SK-N-SH (cell line): ENCODE results near the gene KLLN. TPM values are rescaled to one million over a fixed set of nuclear protein-coding genes. Genes with fewer than 3 reads are reported as not detected.

Experiments
- CTCF ChIA-PET: fragments of 300-600, 350-600 bp; formaldehyde crosslinking; extraction: SDS; loops from one replicate; lab custom pipeline; 2021; lab: Yijun Ruan, JAX
- POLR2A ChIA-PET: fragments of 350-600 bp; sonication (Branson Sonifier 250); formaldehyde crosslinking; extraction: SDS; loops from one replicate; lab custom pipeline; 2020; ENCODE audit warnings: antibody characterized with exemption, inconsistent platforms; lab: Yijun Ruan, JAX
- DNase-seq: peaks from one replicate; pipeline ENCODE4 v3.0.0; 2012
- H2AFZ ChIP-seq: fragments of 200-600 bp; sonication (generic); 2 replicates; pipeline ENCODE4 v1.8.1; 2016; ENCODE audit warnings: antibody characterized with exemption, mild to moderate bottlenecking, low read depth
- H3F3A ChIP-seq: fragments of 200-600 bp; sonication (generic); replicated peaks from 2 replicates; pipeline ENCODE3; 2016; ENCODE audit warnings: antibody characterized with exemption, mild to moderate bottlenecking; ENCODE audit not compliant: insufficient read depth
- H3K27ac ChIP-seq, 2 experiments: fragments of 200-500 bp in 1 of 2; fragments of 200-600 bp in 1 of 2; sonication (Bioruptor generic) in 1 of 2; sonication (generic), shearing (Covaris generic) in 1 of 2; 2 replicates each; pipeline versions ENCODE4 v1.5.1 to v1.6.1; 2014 to 2016; ENCODE audit warnings: low read depth in 2 of 2, inconsistent platforms in 1 of 2, low read length in 1 of 2, mild to moderate bottlenecking in 1 of 2, mixed read lengths in 1 of 2
- H3K27me3 ChIP-seq: fragments of 200-600 bp; sonication (generic), shearing (Covaris generic); 2 replicates; pipeline ENCODE4 v1.6.1; 2016; ENCODE audit warnings: mixed run types; ENCODE audit not compliant: insufficient read depth
- H3K36me3 ChIP-seq, 2 experiments: fragments of 200-500 bp in 1 of 2; fragments of 200-600 bp in 1 of 2; sonication (Bioruptor generic) in 1 of 2; sonication (generic) in 1 of 2; replicated peaks in 1 of 2; 2 replicates each; pipeline versions ENCODE3 to v1.5.1; 2014 to 2016; ENCODE audit warnings: low read length in 1 of 2, mild to moderate bottlenecking in 1 of 2; ENCODE audit not compliant: insufficient read depth in 2 of 2, control insufficient read depth in 1 of 2
- H3K4me1 ChIP-seq, 2 experiments: fragments of 200-500 bp in 1 of 2; fragments of 200-600 bp in 1 of 2; sonication (Bioruptor generic) in 1 of 2; sonication (generic), shearing (Covaris generic) in 1 of 2; 2 replicates each; pipeline versions ENCODE4 v1.5.1 to v1.6.1; 2014 to 2016; ENCODE audit warnings: low read depth in 1 of 2, low read length in 1 of 2, mixed run types in 1 of 2; ENCODE audit not compliant: insufficient read depth in 2 of 2, control insufficient read depth in 1 of 2
- H3K4me2 ChIP-seq: fragments of 200-600 bp; sonication (generic), shearing (Covaris generic); 2 replicates; pipeline ENCODE4 v1.6.1; 2017; ENCODE audit warnings: mixed run types
- H3K4me3 ChIP-seq, 2 experiments: fragments of 200-500 bp in 1 of 2; fragments of 200-600 bp in 1 of 2; sonication (Bioruptor generic) in 1 of 2; sonication (generic), shearing (Covaris generic) in 1 of 2; 2 replicates each; pipeline versions ENCODE4 v1.5.1 to v1.8.1; 2014 to 2016; ENCODE audit warnings: low read depth in 2 of 2, inconsistent platforms in 1 of 2, low read length in 1 of 2, mild to moderate bottlenecking in 1 of 2, mixed read lengths in 1 of 2, moderate library complexity in 1 of 2
- H3K79me2 ChIP-seq: fragments of 200-600 bp; sonication (generic); 2 replicates; pipeline ENCODE4 v1.8.1; 2017; ENCODE audit warnings: mild to moderate bottlenecking; ENCODE audit not compliant: insufficient read depth
- H3K9ac ChIP-seq: fragments of 200-600 bp; sonication (generic); 2 replicates; pipeline ENCODE4 v1.6.1; 2017; ENCODE audit warnings: mixed run types
- H3K9me2 ChIP-seq: fragments of 200-600 bp; sonication (generic); 2 replicates; pipeline ENCODE4 v1.6.1; 2017; ENCODE audit warnings: mixed run types
- H3K9me3 ChIP-seq: fragments of 200-600 bp; sonication (generic); 2 replicates; pipeline ENCODE4 v1.6.1; 2017; ENCODE audit warnings: mixed run types, mild to moderate bottlenecking, moderate library complexity
- H4K20me1 ChIP-seq: fragments of 200-600 bp; sonication (generic); 2 replicates; pipeline ENCODE4 v1.6.1; 2017; ENCODE audit warnings: mild to moderate bottlenecking, mixed run types; ENCODE audit not compliant: insufficient read depth
- CHD2 ChIP-seq: fragments of 150-350 bp; IDR thresholded peaks from 2 replicates; pipeline ENCODE4 v1.6.1; 2018; ENCODE audit warnings: low read length; ENCODE audit not compliant: partially characterized antibody
- EZH2phosphoT487 ChIP-seq: fragments of 200-600 bp; sonication (generic); IDR thresholded peaks from 2 replicates; pipeline ENCODE4 v1.6.1; 2017; ENCODE audit warnings: low read depth, mixed run types, mild to moderate bottlenecking, antibody characterized with exemption, moderate library complexity, borderline replicate concordance
- FOSL2 ChIP-seq: IDR thresholded peaks from 2 replicates; pipeline ENCODE4 v1.4.0; 2012; ENCODE audit warnings: low read depth, mild to moderate bottlenecking, moderate library complexity, borderline replicate concordance
- GABPA ChIP-seq: IDR thresholded peaks from 2 replicates; pipeline ENCODE4 v1.4.0; 2012; ENCODE audit warnings: low read depth, mild to moderate bottlenecking
- JUND ChIP-seq: IDR thresholded peaks from 2 replicates; pipeline ENCODE4 v1.4.0; 2012
- MAX ChIP-seq: IDR thresholded peaks from 2 replicates; pipeline ENCODE4 v1.4.0; 2012; ENCODE audit warnings: low read depth
- MEF2A ChIP-seq: IDR thresholded peaks from 2 replicates; pipeline ENCODE4 v1.4.0; 2012; ENCODE audit warnings: low read depth, borderline replicate concordance
- MXI1 ChIP-seq: IDR thresholded peaks from 2 replicates; pipeline ENCODE4 v1.6.1; 2012; ENCODE audit warnings: mild to moderate bottlenecking, low read depth, low read length, improper control_type of control experiment
- NFIC ChIP-seq: IDR thresholded peaks from 2 replicates; pipeline ENCODE4 v1.4.0; 2012; ENCODE audit warnings: borderline replicate concordance
- NRF1 ChIP-seq: IDR thresholded peaks from 2 replicates; pipeline ENCODE4 v1.6.1; 2012; ENCODE audit warnings: low read depth, mild to moderate bottlenecking, low read length
- POLR2AphosphoS5 ChIP-seq: IDR thresholded peaks from 2 replicates; pipeline ENCODE4 v1.6.1; 2012; ENCODE audit warnings: low read depth, low read length
- REST ChIP-seq: IDR thresholded peaks from 2 replicates; pipeline ENCODE4 v1.6.1; 2012; ENCODE audit warnings: mild to moderate bottlenecking, low read depth, low read length, moderate library complexity
- RXRA ChIP-seq: IDR thresholded peaks from 2 replicates; pipeline ENCODE4 v1.4.0; 2012; ENCODE audit warnings: low read depth, mild to moderate bottlenecking, borderline replicate concordance
- SIN3A ChIP-seq: IDR thresholded peaks from 2 replicates; pipeline ENCODE4 v1.6.1; 2012; ENCODE audit warnings: low read depth, mild to moderate bottlenecking, low read length, moderate library complexity, borderline replicate concordance
- TCF12 ChIP-seq: IDR thresholded peaks from 2 replicates; pipeline ENCODE4 v1.4.0; 2012
- TEAD4 ChIP-seq: IDR thresholded peaks from 2 replicates; pipeline ENCODE4 v1.4.0; 2012; ENCODE audit warnings: mild to moderate bottlenecking, borderline replicate concordance; ENCODE audit not compliant: insufficient read depth
- USF2 ChIP-seq: fragments of 150-350 bp; IDR thresholded peaks from 2 replicates; pipeline ENCODE4 v1.6.1; 2017; ENCODE audit warnings: antibody characterized with exemption, low read length, low read depth, borderline replicate concordance
- WGBS: methylation state at CpG from one replicate; pipeline ENCODE4 v1.1.6; 2017; ENCODE audit warnings: low lambda C conversion rate; 5-methylcytosine and 5-hydroxymethylcytosine counted together
- polyA plus RNA-seq, 3 experiments: library from polyadenylated mRNA; depleted of rRNA; stranded (reverse); fragments of >200 nt; gene quantifications; 2 replicates each; pipeline ENCODE4 v1.2.3, GENCODE V29; 2012
- TF ChIP-seq, protein P1 (sequence below): fragments of 150-350 bp; IDR thresholded peaks from 2 replicates; pipeline ENCODE4 v1.6.1; 2016; ENCODE audit warnings: mild to moderate bottlenecking, low read depth, low read length
- TF ChIP-seq, protein P2 (sequence below): IDR thresholded peaks from 2 replicates; pipeline ENCODE4; 2012

The KLLN gene
- polyA plus RNA-seq, 1 of the 3 experiments (the other 2 are of a cell fraction) = 1.2 TPM

DNA sequence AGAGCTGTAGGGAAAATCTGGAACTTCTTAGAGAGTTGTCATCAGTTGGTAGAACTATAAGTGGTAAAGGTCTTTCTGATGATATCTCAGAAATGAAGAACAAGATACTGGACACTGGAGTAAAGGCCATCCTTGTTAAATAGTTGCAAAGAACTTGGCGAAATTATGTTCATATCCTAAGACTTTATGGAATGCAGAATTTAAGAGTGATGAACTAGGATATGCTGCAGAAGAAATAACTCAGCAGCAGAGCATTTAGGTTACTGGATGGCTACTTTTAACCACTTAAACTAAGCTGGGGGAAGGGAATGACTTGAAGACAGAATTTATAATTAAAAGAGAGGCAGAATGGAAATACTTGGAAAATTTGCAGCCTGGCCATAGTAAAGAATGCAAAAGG is 23.8 kb upstream of the KLLN start:
- peaks cover 4% of the 10 kb centered on the region for H3F3A ChIP-seq
- H3K79me2 ChIP-seq = peaks cover 100% of the 10 kb centered on the region
- H2AFZ ChIP-seq = no peak overlapping the region
- DNase-seq = no peak
- 96% methylated on average over 1 of the region's 1 CpG for WGBS
- POLR2A ChIA-PET = no interaction called here
- H3K27ac ChIP-seq = no peak overlapping the region
- no peaks in the 10 kb centered on the region; the same call in 1 of the 2 replicates for H3K9me3 ChIP-seq
- TF ChIP-seq SIN3A (no peak), MAX (no peak), MEF2A (no peak), CHD2 (no peak), JUND (no peak), NRF1 (no peak), TEAD4 (no peak), MXI1 (no peak), POLR2AphosphoS5 (no peak), FOSL2 (no peak), REST (no peak)
- TF ChIP-seq, protein P1, sequence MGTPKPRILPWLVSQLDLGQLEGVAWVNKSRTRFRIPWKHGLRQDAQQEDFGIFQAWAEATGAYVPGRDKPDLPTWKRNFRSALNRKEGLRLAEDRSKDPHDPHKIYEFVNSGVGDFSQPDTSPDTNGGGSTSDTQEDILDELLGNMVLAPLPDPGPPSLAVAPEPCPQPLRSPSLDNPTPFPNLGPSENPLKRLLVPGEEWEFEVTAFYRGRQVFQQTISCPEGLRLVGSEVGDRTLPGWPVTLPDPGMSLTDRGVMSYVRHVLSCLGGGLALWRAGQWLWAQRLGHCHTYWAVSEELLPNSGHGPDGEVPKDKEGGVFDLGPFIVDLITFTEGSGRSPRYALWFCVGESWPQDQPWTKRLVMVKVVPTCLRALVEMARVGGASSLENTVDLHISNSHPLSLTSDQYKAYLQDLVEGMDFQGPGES = no peak
- H3K4me3 ChIP-seq = no peak overlapping the region
- no peak overlapping the region for H3K9ac ChIP-seq
- H3K36me3 ChIP-seq = peaks cover 46 to 54% of the 10 kb centered on the region in 2 experiments
- no peak overlapping the region for H3K4me2 ChIP-seq
- peaks cover 67% of the 10 kb centered on the region for H4K20me1 ChIP-seq
- H3K4me1 ChIP-seq = peaks cover 0 to 6% of the 10 kb centered on the region in 2 experiments; a peak in 1 of 4 replicates
- no peaks in the 10 kb centered on the region for H3K27me3 ChIP-seq
- no peaks in the 10 kb centered on the region for H3K9me2 ChIP-seq
- CTCF ChIA-PET = interaction anchor here (1.1 kb wide), 1 partner anchor 503 kb away, joined by 3 read pairs; no protein-coding TSS in a partner anchor

- Histone ChIP-seq H3F3A (peaks cover 4% of the 10 kb centered on the region), H3K27me3 (no peaks in the 10 kb centered on the region), H3K4me2 (no peak overlapping the region), H3K4me3 (no peak overlapping the region), H3K9me3 (no peaks in the 10 kb centered on the region; the same call in 1 of the 2 replicates), H3K79me2 (peaks cover 100% of the 10 kb centered on the region), H2AFZ (no peak overlapping the region), H3K9ac (no peak overlapping the region), H3K4me1 (peaks cover 0 to 6% of the 10 kb centered on the region in 2 experiments; a peak in 1 of 4 replicates), H3K9me2 (no peaks in the 10 kb centered on the region), H3K36me3 (peaks cover 46 to 57% of the 10 kb centered on the region in 2 experiments), H4K20me1 (peaks cover 72% of the 10 kb centered on the region), H3K27ac (no peak overlapping the region)
- ChIA-PET CTCF (no interaction called here), POLR2A (no interaction called here)
- DNase-seq = no peak
- TF ChIP-seq, protein P2, sequence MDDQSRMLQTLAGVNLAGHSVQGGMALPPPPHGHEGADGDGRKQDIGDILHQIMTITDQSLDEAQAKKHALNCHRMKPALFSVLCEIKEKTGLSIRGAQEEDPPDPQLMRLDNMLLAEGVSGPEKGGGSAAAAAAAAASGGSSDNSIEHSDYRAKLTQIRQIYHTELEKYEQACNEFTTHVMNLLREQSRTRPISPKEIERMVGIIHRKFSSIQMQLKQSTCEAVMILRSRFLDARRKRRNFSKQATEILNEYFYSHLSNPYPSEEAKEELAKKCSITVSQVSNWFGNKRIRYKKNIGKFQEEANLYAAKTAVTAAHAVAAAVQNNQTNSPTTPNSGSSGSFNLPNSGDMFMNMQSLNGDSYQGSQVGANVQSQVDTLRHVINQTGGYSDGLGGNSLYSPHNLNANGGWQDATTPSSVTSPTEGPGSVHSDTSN = no peak
- TF ChIP-seq GABPA (no peak), NFIC (no peak), TCF12 (no peak), RXRA (no peak), USF2 (no peak), EZH2phosphoT487 (no peak)
- TF ChIP-seq, protein P1 = no peak
- 96% methylated on average over 2 of the region's 2 CpGs for WGBS
Observed at GRCh38 chr10:87886635-87887034, 23.3 kb upstream of the KLLN start.
